OCI-LY3 (cell line): ENCODE data around the gene VGLL3.

ENCODE experiments used
- EZH2phosphoT487 ChIP-seq: fragments of 200-600 bp; shearing (Covaris generic); IDR thresholded peaks from 2 replicates; pipeline ENCODE4 v1.6.1; 2018; ENCODE audit warnings: antibody characterized with exemption, mixed run types, low read depth
- TF ChIP-seq, protein P1 (sequence below): fragments of 200-600, 300-600 bp; sonication (generic); IDR thresholded peaks from 2 replicates; pipeline ENCODE4 v1.5.1; 2014; ENCODE audit warnings: antibody characterized with exemption, low read length, low read depth

DNA sequence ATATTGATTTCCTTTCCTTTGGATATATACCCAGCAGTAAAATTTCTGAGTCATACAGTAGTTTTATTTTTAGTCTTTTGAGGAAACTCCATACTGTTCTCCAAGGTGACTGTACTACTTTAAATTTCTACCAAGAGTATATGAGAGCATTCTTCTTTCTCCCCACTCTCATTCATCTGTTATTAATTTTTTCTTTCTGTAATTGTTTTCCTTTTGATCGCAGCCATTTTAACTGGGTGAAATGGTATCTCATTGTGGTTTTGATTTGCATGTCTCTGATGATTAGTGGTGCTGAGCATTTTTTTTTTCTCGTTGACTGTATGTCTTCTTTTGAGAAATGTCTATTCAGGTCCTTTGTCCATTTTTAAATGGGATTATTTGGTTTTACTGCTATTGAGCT, 18.3 kb upstream of the VGLL3 start:
- TF ChIP-seq EZH2phosphoT487: no peak
- TF ChIP-seq, protein P1, sequence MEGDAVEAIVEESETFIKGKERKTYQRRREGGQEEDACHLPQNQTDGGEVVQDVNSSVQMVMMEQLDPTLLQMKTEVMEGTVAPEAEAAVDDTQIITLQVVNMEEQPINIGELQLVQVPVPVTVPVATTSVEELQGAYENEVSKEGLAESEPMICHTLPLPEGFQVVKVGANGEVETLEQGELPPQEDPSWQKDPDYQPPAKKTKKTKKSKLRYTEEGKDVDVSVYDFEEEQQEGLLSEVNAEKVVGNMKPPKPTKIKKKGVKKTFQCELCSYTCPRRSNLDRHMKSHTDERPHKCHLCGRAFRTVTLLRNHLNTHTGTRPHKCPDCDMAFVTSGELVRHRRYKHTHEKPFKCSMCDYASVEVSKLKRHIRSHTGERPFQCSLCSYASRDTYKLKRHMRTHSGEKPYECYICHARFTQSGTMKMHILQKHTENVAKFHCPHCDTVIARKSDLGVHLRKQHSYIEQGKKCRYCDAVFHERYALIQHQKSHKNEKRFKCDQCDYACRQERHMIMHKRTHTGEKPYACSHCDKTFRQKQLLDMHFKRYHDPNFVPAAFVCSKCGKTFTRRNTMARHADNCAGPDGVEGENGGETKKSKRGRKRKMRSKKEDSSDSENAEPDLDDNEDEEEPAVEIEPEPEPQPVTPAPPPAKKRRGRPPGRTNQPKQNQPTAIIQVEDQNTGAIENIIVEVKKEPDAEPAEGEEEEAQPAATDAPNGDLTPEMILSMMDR: no peak
